ENCODE data around the gene ATP6V0D1.
"Not testable (repeated sequence)": the region's sequence is repeated elsewhere in the genome, so short reads cannot be mapped to it uniquely, and the experiment has no call there.

Gene ATP6V0D1

DNA sequence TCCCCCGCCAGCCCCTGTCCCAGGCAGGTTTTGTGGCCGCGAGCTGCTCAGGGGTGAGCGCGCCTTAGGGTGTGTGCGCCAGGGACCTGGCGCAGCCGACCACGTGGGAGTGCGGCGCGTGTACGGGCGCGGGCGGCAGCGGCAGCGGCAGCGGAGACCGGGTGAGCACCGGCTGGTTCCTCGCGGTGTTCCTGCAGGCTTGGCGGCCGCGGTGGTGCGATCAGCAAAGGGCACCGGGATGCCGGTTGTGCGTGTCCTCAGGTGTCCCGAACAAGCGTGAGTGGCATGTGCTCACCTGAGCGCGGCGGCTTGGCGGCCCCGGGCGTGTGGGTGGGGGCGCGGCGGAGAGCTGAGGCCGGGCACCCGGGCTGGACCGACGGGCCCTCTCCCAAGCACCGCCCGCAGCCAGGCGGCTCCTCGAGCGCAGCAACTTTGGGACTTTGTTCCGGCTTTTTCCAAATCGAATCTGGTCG lies 50.4 kb downstream of the ATP6V0D1 start:
- FAIRE-seq (peak; percentile 9), DNase-seq (ENCODE audit: insufficient read length, low spot score) (no peak)

DNA sequence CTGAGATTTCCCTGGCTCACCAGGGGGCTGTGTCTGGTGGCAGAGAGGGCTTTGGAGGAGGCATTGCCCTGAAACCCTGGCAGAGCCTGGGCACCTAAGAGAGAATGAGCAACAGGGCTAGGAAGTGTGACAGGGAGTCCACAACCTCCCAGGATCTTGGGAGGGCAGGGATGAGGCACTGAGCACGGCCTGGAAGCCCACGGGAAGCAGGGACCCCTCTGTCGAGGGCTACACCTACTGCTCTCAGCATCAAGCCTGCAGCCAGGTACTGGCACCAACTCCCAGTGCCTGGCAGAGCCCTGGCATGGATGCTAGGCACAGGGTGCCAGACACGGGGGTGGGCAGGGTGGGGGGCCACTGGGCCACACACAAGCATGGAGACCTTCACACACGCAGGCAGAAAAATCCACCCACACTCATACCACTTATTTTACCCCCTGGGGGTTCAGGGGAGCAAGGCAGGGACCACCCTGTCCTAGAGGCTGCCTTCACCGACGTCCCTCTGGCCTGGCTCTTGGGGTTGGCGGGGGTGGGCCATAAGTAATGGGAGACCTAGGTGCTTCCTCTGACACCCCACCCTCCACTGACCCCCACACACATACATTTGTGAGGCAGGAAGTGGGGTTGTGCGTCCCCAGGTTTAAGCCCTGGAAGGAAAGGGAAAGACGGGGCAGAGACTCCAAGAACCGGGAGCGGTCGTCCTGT lies 51.0 kb downstream of the ATP6V0D1 start:
- FAIRE-seq (no peak), DNase-seq (ENCODE audit: insufficient read length, low spot score) (no peak)

DNA sequence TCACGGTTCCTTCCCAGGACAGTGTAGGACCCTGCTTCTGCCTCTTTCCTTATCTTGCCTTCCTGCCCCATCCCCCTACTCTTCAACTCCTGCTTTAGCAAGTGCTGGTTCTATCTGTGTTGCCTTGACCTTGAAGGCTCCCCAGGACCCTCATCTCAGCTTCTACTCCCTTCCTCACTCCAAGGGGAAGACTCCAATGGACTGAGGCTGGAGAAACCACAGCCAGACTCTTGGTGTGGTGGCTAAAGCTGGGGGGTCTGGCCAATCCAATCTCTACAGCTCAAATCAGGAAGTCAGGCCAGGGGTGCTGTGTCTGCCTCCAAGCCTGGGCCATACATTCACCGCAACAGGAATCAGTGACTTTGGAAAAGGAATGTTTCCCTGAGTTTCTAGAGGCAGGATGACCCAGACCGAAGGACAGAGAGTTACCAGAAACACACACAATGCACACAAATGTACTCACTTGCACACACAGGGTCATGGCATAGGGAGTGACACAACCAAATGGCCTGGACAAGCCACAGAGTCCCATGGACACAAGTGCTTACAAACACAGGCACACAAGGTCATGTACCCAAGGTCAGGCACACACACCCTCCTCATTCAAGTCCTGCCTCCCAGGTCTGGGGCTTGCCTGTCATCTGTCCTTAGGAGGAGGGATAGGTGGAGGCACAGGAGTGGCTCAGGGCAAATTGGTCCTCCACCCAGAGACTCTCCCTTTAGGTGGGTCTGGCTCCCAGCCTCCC lies 51.7 kb downstream of the ATP6V0D1 start:
- FAIRE-seq (peak; percentile 31), DNase-seq (ENCODE audit: insufficient read length, low spot score) (no peak)

DNA sequence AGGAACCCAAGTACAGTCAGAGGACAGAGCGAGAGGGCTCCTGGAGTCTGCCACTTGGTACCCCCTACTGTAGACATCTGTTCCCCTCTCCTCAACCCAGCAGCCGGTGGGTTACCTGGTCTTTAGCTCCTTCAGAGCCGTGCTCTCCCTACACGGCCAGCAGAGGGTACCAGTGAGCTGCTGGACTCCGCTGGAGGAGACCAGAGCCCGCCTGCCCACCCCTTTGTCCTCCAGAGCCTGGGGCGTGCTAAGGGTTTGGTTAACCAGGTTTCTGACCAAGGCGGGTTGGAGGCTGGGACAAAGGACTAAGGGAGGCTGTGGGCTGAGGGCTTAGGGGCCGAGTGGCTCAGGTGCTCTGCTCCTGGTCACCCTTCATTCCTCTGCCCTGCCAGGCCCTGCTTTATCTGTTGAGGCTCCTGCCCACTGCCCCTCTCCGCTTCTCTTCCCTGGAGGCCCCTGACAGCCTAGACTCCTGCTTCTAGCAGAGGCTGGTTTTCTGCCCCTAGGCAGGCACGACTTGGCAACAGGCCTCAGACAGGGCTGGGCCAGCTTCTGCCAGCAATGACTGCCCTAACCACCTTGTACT lies 52.7 kb downstream of the ATP6V0D1 start:
- DNase-seq (ENCODE audit: insufficient read length, low spot score) = peak; percentile 89
- no peak for FAIRE-seq

DNA sequence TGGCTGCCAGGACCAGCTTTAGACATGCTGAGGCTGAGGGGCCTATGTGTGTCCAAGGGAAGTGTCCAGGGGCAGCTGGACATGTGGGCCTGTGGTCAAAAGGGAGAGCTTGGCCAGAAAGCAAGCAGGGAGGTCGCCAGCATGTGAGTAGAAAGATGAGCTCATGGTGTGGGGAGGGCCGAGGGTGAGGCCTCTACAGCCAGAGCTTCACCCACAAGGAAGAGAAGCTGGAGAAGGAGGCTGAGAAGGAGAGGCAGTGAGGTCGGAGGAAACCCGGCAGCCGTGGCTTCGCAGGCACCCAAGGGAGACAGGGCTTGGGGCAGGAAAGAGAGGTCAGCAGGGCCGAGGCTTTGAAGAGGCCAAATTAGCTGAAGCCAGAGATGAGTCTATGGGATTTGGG lies 54.0 kb downstream of the ATP6V0D1 start:
- FAIRE-seq (no peak), DNase-seq (ENCODE audit: insufficient read length, low spot score) (no peak)

DNA sequence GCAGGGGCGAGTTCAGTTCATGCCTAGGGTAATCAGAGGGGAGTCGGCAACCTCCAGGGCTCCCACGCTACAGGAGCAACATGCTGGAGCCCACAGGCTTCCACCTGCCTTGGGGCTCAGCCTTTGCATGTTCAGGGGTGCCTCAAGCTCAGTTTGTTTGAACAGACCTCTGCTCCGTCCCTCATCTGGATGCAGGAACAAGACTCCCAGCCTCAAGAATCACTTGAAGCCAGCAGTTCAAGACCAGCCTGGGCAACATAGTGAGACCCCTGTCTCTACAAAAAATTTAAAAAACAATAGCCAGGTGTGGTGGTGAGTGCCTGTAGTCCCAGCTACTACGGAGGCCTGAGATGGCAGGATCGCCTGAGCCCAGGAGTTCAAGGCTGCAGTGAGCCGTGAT lies 54.9 kb downstream of the ATP6V0D1 start:
- DNase-seq (ENCODE audit: insufficient read length, low spot score) (no peak), FAIRE-seq (no peak)

DNA sequence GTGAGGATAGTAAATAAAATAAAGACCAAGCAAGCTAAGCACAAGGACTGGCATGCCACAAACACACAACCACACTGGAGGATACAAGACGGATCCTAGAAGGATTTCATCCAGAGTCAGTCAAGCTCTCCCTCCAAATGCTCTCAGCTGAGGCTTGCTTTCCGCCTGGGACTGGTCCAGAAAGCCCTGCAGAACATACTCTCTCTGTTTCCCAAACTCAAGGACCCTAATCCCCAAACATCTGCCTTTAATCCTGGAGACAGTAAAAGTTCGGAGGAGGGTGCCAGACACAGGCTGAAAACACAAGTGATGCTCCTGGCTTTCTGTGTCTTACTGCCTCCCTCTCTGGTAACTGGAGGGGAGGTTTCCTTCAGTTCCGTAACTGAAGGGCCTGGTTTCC lies 55.4 kb downstream of the ATP6V0D1 start:
- DNase-seq (ENCODE audit: insufficient read length, low spot score) (no peak), FAIRE-seq (no peak)

DNA sequence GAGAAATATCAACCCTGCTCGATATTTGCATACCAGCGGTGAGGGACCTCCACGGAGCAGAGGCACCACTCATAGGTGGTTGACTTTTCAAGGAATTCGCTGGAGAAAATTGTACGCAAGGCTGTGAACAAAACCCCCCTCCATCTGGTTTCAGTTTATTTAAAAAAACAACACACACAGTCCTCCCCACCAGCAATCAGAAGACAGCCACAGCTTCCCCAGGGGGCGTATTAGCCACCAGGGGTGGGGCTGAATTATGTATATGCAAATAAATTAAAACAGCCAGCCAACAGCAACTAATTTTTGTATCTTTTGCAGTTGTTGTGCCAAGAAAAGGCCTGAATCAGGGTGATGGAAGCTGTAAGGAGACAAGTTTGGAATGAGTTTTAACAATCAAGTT lies 55.9 kb downstream of the ATP6V0D1 start:
- no peak for FAIRE-seq

DNA sequence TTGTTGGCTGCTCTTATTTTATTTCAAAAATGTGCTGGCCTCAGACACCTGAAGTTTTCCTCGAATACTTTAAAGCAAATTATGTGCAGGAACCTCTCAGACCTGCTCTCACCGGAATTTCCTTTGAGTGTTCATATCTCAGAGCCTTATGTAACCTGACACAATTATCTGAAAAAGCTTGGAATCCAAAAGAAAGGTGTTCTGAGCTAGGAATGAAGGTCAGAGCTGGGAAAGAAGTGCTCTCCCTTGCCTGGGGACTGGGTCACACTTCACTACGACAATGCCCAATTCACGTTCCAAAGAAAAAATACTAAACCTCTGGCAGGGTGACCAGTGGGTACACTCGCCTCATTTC lies 56.7 kb downstream of the ATP6V0D1 start:
- DNase-seq (ENCODE audit: insufficient read length, low spot score) (no peak), FAIRE-seq (no peak)

More for the DNA sequence above, 55.9 kb downstream of the ATP6V0D1 start:
- DNase-seq (ENCODE audit: insufficient read length, low spot score) = no peak

DNA sequence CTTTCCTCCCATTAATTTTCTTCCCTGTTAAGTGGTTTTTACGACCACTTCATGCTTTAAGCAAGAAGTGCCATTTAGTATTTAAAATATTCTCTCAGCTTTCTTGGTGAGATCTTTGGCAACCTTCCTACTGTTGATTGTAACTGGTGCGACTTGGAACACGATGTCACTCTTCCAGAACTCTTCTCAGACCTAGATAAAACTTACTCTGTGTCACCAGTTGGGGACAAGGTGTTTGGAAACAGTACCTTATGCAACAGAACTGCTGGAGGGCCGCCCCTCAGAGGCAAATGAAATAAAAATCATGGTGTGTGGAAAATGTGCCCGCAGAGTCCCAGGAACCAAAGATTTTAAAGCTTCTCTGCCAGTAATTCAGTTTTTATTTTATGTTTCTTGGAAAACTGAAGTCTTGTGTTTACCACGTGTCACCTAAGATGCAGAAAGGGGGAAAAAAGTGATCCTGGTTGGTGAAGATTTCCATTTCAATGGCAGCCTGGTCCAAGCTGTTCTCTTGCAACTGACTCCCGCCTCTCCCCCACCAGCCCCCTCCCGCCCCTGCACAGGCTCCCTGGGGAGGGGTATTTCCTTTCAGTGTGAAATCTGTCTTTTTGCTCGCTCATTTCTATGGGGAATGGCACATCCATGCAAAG lies 57.2 kb downstream of the ATP6V0D1 start:
- DNase-seq (ENCODE audit: insufficient read length, low spot score) = no peak
- no peak for FAIRE-seq

DNA sequence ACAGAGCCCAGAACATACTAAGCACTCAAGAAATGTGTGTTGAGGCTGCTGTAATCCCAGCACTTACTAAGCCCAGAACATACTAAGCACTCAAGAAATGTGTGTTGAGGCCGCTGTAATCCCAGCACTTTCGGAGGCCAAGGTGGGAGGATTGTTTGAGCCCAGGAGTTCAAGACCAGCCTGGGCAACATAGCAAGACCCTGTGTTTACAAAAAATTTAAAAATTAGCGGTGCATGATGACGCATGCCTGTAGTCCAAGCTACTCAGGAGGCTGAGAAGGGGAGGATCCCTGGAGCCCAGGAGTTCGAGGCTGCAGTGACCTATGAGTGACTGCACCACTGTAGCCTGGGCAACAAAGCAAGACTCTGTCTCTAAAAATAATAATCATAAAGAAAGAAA lies 57.9 kb downstream of the ATP6V0D1 start:
- FAIRE-seq (no peak), DNase-seq (ENCODE audit: insufficient read length, low spot score) (no peak)

DNA sequence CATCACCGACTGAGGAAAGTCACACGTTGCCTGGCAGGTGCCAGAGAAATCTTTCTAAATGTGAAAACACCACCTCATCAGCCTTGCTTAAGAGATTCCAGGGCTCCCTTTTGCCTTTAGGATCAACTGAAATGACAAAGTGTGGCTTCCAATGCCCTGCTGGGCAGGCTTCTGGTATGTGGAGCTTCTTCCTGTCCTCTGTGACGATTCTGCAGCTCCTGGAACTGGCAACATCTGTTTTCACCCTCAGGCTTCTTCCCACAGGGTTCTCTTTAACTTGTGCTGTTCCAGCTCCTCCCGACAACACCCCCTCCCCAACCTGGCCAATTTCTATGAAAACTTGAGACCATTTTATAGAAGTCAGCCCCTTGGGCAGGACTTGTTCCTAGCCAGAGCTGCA lies 59.9 kb downstream of the ATP6V0D1 start:
- DNase-seq (ENCODE audit: insufficient read length, low spot score) (no peak), FAIRE-seq (no peak)

DNA sequence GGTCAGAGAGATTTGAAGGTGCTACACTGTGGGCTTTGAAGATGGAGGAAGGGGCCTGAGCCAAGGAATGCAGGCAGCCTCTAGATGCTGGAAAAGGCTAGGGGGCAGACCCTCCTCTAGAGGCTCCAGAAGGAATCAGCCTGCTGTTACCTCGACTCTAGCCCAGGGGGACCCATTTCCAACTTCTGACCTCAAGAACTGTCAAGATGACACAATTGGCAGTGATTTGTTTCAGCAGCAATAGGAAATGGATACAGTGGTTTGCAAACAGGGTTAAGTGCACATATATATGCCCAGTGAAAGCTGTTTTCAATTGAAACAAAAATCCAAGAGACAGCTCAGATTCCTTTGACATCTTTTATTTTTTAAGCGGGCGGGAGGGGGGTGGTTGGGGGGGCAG lies 61.0 kb downstream of the ATP6V0D1 start:
- FAIRE-seq = no peak
- no peak for DNase-seq (ENCODE audit: insufficient read length, low spot score)

DNA sequence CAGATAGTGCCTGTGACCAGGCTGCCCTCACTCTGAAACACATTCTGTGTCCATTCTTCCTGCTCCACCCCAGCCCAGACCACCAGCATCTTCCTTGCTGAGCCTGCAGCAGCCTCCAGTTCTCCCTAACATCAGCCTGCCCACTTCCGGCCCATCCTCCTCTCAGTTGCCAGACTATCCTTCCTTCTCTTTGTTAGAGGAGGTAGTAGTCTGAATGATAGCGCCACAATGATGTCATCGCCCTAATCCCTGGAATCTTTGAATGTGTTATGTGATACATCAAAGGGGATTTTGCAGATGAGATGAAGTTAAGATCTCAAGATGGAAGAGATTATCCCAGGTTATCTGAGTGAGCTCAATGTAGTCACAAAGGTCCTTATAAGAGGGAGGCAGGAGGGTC lies 61.5 kb downstream of the ATP6V0D1 start:
- FAIRE-seq (no peak), DNase-seq (ENCODE audit: insufficient read length, low spot score) (no peak)

DNA sequence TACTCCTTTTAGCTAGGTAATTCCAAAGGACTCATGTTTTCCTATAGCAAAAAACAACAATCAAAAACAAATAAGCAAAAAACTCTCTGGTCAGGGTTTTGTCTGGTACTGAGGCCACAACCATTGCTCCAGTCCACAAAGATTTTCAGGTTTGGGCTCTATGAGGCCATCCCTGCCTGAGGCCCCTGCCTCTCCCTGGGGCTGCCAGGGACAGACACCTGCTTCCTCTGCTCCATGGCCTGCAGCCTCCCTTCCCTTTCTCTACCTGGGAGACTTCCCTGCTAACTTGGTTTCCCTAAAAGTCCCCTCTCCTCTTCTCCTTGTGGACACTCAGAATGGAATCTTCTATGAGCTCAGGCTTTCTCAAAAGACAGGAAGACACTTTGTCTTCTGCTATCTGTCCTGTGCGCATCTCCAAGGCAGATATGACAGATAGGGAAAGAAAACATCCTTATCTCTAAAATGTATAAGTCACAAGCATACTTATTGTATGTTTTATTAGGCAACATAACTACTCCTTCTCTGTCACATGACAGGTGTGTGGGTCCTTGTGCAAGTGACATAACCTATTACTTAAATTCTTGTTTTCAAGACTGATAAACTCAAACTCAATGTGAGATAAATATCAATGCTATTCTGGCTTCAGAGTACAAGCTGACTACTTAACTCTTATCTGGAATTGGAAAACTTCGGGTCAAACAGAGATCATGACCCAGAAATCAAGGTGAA lies 63.5 kb downstream of the ATP6V0D1 start:
- DNase-seq (ENCODE audit: insufficient read length, low spot score) (no peak), FAIRE-seq (no peak)

DNA sequence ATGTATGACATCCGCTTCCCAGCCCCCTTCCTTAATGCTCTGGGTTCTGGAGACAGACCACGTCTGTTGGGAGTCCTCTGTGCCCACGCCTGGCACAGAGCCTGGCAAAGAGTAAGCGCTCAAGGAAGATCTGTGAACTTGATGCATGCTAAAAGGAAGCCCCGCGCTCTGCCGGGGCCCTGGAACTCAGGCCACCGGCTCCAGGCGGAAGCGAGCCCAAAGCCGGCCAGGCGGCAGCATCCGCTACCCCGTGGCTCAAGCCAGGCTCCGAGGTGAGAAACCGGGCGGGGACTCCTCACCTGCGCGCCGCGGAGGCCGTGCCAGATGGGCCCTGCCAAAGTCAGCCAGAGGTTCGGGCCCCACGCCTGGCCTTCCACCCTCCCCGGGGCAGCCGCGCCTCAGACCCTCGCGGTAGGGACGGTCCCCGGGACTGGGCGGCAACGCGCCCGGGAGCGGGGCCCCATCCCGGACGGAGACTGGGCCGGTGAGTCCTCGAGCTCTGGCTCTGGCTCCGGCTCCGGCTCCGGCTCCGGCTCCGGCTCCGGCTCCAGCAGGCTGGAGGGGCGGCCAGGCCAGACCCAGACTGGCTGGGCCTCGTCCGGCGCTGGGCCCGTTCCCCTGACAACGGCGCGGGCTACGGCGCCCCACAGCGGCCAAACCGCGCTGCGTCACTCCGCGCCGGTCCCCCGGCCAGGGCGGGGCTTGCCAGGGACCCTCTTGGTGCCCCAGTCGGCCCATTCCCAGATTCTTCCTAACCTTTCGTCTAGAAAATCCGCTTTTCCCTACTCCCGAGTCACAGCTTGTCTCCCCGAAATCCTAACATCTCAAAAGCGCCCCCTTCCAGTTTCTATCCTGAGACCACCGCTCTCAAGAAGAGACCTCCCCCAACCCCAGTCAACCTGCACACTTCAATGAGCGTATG lies 64.8 kb downstream of the ATP6V0D1 start, which contains the start of gene ZDHHC1:
Gene ZDHHC1, minus strand, starts transcription at position 606 of the 922 bp plus-strand sequence. CDS start 8,702 bp downstream, outside the sequence.
- DNase-seq (ENCODE audit: insufficient read length, low spot score) (peak; percentile 85), FAIRE-seq (peak; percentile 54)

DNA sequence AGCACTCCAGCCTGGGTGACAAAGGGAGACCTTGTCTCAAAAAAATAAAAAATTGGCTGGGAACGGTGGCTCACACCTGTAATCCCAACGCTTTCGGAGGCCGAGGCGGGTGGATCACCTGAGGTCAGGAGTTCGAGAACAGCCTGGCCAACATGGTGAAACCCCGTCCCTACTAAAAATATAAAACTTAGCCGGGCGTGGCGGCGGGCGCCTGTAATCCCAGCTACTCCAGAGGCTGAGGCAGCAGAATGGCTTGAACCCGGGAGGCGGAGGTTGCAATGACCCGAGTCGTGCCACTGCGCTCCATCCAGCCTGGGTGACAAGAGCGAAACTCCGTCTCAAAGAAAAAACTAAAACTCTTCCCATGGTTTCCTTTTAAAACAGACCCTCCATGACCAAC lies 65.5 kb downstream of the ATP6V0D1 start:
- FAIRE-seq = not testable (repeated sequence)

DNA sequence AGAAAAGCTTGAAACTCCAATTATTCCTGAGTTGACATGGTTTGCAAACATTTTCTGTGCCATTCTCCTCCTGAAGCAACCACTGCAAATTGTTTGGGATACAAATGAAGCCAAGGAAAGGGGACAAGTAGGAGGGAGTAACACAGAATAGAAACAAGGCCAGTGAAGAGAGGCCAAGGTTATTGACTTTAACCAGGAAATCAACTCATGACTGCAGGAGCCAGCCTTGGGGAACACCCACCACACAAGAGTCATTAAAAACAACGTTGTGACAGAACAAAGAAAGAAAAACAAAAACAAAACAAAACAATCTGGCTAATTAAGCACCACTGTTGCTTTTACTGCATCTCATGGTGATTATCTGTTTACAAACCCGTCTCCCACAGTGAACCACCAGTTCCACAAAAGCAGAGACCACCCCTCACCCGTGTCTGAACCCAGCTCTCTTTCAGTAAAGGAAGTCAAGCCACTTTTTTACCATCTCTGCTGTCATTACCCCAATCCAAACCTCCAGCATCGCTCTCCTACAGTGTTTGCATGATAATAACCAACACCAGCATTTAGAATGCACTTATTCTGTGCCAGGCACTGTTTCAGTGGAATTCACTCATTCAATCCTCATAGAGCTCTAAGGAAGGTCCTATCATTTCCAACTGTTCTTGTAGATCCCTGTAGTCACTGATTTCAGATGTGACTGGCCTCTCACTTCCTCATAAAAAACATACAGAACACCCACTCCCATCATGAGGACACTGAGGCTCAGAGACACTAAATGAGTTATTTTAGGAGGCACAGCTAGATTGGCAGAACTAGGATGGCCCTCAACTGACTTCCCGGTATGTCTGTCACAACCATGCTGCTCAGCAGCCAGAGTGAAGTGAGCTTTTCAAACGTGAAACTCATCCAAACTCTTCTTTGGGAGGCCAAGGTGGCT lies 66.7 kb downstream of the ATP6V0D1 start:
- no peak for FAIRE-seq
- no peak for DNase-seq (ENCODE audit: insufficient read length, low spot score)

More for the DNA sequence above, 65.5 kb downstream of the ATP6V0D1 start:
- DNase-seq (ENCODE audit: insufficient read length, low spot score) = not testable (repeated sequence)

Data from HTR-8/SVneo (cell line).